GM10266 (cell line): Measurements from ENCODE around the gene SLC31A2.

ENCODE experiments used
- DNase-seq: peaks from one replicate; pipeline ENCODE4 v3.0.0; 2012; ENCODE audit errors: extremely low spot score
- CTCF ChIP-seq: IDR thresholded peaks from 2 replicates; pipeline ENCODE4 v1.5.1; 2012; ENCODE audit warnings: mild to moderate bottlenecking, low read depth; ENCODE audit not compliant: control insufficient read depth, insufficient read depth; ENCODE audit errors: missing control alignments

Gene SLC31A2

GRCh38 chr9:113164536-113165300 is 13.9 kb downstream of the SLC31A2 start:
- DNase-seq = no peak
- TF ChIP-seq CTCF = no peak

GRCh38 chr9:113166039-113166438 is 15.2 kb downstream of the SLC31A2 start:
- TF ChIP-seq CTCF = no peak

GRCh38 chr9:113168809-113169208 is 18.0 kb downstream of the SLC31A2 start:
- DNase-seq = no peak
- TF ChIP-seq CTCF = no peak

More at GRCh38 chr9:113166039-113166438, 15.2 kb downstream of the SLC31A2 start:
- no peak for DNase-seq

- TF ChIP-seq CTCF = no peak
- no peak for DNase-seq
These were observed 22.5 kb downstream of the SLC31A2 start for GRCh38 chr9:113173341-113173740.

- no peak for DNase-seq
- TF ChIP-seq CTCF = no peak
These were observed 26.0 kb downstream of the SLC31A2 start for GRCh38 chr9:113176803-113177202.

- TF ChIP-seq CTCF = no peak
- DNase-seq = no peak
These were observed 26.4 kb downstream of the SLC31A2 start for GRCh38 chr9:113177251-113177650.

GRCh38 chr9:113178087-113178486 is 27.3 kb downstream of the SLC31A2 start:
- no peak for DNase-seq
- no peak for TF ChIP-seq CTCF
